SKM-1 treated with dmso at 0.1 percent for 144 hours (cell line): Measurements from ENCODE around the gene ZNF454.

Experiments
- DNase-seq: peaks from one replicate; lab custom pipeline; 2025; ENCODE audit not compliant: unreplicated experiment; lab: John Stamatoyannopoulos, UW

ZNF454 gene

DNA sequence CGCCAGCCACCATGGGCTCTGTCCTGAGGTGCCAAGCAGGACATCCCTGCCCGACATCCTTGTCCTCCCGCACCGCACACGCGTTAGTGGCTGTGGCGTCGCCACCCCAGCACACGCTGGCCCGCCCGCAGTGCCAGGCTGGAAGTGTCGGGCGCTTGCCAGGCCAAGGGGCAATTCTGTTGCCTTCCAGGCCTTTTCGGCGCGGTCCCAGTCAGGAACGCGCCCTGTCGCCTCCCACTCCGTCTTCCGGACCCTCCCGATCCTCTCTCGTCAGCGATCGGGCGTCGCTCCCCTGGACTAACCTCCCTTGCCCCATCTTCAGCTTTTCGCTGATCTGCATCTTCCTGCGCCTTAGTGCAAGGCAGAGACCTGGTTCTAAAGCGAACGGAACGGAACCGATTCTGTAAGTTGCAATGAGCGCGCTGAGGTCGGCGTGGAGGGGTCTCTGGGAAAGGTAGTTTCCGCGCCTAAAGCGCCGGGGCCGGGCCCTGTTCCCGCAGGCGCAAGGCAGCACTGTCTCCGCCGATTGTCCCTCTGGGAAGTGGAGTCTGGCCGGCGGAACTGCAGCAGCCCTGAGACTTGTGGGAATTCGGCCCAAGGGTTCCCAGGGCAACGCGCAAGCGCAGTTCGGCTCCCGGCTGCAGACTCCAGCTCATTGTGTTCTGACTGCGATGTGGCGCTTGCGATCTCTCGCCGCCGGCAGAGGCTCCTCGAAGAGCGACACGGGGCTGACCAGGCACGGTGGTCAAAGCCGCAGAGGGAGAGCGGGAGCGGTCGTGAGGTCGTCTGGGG is at the start of gene ZNF454:
TSS of gene ZNF454 (plus strand) at position 630 of the 792 bp plus-strand sequence. CDS start 1,594 bp downstream, outside the sequence.
- DNase-seq: no peak

DNA sequence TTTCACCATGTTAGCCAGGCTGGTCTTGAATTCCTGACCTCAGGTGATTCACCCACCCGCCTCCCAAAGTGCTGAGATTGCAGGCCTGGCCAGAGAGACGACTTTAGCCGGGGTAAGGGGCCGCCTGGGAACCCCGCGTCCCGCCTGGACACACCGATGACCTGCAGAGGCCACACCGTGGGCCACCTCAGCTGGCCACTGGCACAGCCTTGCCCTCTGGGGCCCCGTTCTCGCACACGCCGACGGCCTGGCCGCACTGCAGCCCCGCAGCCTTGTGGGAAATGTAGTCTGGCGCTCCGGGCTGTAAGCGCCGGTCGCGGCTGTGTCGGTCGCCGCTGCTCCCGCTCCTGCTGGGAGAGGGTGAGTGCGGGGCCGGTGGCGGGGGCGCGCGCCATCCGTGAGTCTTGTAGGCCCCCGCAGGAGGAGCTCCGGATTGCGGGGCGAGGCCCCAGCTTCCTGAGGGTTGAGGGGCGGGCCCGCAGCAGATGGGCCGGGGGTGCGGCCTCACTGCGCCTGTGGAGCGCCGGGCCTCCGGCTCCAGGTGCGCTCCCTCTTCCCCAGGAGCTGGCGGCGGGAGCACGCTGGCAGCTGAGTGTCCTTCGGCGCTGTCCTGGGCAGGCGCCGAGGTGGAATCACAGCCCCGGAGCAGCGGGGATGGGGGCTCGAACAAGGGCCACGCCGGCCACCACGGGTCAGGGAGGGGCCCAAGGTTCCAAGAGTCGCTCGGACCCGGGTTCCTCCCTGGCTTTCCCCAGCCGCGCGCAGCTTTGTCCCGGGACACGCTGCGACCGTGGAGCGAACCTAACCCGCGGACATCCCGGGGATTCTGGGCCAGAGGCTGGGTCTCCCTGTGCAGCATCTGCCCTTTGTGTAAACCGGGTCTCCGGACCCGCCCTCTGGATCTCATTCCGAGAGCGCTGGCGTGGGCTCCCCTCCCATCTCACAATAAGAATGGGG is 45.1 kb upstream of the ZNF454 start, which contains the start of gene ZFP2:
TSS of gene ZFP2 (plus strand) at position 299 of the 957 bp plus-strand sequence. CDS start 35,401 bp downstream, outside the sequence.
- DNase-seq: peak; percentile 27

DNA sequence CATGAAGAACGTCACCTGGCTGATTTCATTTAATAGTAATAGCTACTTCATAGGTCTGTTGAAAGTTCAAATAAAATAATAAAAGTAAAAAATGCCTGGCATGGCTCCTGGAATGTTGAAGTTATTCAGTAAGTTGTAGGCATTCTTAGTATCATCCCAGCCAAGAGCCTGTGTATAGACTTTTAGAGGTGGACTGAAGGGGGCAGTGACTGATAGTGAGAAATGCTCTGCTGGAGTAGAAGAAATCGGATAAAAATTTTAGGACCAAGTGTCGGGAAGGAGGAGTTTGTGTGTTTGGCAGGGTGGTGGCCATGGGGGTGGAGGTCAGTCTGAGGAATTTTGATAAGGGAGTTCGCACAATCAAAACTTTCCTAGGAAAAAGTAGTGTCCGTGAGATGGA is 41.7 kb upstream of the ZNF454 start:
- DNase-seq: no peak

DNA sequence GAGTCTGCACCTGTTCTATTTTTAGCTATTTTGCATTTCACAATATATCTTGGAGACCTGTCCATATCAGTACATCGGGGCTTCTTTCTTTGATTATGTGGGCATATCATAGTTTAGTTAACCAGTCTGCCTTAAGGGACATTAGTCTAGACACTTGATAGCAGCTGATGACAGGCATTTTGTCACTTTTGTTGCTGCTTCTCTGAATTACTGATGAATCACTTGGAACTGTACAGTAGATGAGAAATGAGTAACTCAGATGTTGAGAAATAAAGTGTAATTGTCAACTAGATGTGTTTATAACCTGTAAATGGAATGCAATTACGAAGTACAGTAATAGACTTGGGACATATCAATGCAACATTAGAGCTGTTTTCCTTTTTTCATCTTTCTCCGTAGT is 38.1 kb upstream of the ZNF454 start:
- DNase-seq: no peak

DNA sequence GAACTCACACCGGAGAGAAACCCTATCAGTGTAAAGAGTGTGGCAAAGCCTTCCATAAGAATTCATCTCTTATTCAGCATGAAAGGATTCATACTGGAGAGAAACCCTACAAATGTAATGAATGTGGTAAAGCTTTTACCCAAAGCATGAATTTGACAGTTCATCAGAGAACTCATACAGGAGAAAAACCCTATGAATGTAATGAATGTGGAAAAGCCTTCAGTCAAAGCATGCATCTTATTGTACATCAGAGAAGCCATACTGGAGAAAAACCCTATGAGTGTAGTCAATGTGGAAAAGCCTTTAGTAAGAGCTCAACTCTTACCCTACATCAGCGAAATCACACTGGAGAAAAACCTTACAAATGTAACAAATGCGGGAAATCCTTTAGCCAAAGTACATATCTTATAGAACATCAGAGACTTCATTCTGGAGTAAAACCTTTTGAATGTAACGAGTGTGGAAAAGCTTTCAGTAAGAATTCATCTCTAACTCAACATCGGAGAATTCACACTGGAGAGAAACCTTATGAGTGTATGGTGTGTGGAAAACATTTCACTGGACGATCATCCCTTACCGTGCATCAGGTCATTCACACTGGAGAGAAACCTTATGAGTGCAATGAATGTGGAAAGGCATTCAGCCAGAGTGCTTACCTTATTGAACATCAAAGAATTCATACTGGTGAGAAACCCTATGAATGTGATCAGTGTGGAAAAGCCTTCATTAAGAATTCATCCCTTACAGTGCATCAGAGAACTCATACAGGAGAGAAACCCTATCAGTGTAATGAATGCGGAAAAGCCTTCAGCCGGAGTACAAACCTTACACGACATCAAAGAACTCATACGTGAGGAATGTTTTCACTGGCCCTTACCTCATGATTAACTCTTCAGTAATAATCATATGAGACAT is 8.9 kb upstream of the ZNF454 start:
- DNase-seq: no peak

DNA sequence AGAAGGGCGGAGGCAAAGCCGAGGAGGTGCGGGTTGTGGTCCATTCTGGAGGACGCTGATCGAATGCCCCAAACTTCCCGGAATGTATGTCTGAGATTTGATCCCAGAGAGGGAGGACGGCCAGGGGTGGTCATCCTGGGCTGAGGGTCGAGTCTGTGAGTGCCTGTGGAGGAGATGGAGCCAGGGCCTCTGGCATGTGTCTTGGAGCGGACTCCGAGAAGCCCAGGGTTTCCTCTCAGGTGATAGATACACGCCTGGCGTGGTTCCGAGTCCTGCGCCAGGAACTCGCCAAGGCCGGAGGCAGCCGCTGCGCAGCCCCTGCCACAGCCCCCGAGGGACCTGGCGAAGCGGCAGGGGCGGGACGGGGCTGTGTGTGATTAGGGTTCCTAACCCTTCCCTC is 363 bp downstream of the ZNF454 start:
- DNase-seq: no peak

DNA sequence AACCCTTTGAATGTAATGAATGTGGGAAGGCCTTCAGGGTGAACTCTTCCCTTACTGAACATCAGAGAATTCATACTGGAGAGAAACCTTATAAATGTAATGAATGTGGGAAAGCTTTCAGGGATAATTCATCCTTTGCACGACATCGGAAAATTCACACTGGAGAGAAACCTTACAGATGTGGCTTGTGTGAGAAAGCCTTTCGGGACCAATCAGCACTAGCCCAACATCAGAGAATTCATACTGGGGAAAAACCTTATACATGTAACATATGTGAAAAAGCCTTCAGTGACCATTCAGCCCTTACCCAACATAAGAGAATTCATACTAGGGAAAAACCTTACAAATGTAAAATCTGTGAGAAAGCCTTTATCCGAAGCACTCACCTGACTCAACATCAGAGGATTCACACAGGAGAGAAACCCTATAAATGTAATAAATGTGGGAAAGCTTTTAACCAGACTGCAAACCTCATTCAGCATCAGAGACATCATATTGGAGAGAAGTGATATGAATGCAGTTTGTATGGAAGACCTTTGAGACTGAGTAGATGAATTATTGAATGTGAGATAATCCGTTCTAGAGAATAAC is 24.6 kb downstream of the ZNF454 start:
- DNase-seq: no peak

DNA sequence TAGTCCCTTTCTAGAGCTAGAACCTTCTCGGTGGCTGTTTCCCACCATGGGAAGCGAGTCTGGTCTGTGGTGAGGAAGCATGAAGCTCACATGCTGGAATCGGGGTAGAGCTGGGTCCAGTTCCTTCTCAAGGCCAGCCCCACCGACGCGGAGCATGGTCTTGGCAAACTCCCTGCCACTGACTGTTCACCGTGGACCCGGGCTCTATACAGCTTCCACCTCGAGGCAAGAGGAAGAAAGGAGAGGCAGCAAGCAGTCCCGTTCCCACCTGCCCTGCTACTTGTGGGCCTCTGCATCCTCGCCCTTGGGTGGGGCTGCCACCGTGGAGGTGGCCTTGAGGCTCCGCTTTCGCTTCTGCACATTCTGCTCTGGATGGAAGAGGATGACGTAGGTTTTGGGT is 40.4 kb downstream of the ZNF454 start:
- no peak for DNase-seq

DNA sequence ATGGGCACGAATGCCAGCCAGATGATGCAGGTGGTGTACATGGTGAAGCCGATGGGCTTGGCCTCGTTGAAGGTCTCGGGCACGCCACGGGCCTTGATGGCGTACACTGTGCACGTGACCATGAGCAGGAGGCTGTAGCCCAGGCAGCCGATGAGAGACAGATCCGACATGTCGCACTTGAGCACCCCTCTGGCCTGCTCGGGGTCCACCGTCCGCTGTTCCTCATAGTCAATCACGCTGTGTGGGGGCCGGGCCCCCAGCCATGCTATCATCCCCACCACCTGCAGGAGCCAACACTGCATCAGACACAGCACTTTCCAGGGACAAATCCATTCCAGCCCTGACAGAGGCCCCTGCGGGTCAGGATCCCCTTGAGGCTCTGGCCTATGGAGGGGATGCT is 41.9 kb downstream of the ZNF454 start:
- DNase-seq: no peak

DNA sequence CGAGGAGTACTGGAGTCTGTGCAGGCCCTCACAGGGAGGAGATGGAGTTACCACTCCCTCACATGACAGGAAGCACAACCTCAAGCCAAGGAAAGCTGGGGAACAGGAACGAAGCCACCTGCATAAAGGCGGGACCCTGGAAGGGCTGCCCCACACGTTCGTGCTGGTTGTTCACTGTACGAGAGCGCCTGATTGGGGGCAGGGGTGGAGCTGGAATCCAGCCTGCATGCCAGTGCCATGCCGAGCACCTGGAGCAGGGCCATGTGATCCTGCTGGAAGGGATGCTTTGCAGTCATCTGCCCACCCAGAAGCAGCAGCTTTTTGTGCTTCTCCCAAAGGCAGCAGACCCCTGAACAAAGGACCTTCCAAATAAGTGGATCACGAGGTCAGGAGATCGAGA is 42.7 kb downstream of the ZNF454 start:
- DNase-seq: no peak

DNA sequence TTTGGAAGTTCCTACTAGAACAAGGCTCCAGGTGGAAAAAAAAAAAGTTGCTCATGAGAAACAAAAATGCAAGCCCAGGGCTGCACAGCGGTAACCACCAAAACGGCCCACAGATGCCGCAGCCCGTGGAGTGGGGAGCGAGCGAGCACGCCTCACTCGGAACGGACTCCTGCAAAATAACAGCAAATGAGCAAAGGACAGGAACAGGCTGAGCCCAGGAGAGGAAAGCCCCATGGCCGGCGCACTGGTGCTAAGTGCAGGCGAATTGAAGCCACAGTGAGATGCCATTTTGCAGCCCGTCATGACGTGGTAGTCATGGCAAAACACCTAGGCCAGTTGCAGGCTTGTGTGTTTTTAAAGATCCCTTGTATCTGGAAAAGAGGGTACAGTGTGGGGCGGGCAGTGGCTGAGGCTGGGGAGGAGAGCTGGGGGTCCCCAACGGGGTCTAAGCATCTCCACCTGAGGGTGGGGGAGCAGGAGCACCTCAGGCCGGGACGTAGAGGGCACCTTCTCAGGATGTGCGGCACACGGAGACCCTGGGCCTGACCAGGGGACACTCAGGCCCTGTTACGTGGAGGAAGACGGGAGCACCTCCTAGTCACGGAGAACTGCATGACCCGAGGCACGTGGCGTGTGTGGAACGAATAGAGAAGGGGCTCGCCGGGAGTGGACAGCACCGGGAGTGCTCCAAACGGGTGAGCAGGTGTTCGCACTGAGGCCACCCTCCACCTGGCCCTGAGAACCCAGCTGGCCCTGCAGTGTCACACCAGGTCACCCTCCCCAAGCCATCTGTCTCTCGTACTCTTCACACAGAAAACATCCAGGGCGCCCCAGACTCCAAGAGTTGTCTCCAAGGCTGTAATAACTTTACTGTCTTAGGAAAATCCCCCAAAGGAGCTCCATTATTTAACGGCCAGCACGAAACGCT is 43.4 kb downstream of the ZNF454 start:
- no peak for DNase-seq

DNA sequence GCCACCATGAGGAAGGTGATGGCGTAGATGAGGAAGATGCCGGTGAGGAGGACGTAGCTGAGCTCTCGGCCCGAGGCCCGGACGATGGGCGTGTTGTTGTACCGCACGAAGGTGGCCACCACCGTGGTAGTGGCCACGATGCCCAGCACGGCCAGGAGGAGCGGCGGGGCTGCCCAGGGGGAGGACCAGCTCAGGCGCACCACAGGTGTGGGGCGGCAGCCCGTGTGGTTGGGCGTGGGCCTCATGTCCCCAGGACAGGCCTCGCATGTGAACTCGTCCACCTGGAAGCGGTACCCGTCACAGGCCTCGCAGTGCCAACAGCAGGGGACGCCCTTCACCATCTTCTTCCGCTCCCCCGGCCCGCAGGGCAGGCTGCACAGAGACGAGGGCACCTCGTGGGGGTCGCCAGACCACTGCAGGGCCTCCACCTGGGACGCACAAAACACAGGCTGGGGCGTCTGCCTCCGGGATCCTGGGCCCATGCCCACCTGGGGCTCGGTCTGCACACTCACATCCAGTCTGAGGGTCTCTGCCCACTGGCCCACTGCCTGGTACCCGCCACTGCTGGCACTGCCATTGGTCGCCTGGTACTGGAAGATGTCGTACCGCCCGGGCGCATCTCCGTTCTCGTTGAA is 45.4 kb downstream of the ZNF454 start:
- no peak for DNase-seq

DNA sequence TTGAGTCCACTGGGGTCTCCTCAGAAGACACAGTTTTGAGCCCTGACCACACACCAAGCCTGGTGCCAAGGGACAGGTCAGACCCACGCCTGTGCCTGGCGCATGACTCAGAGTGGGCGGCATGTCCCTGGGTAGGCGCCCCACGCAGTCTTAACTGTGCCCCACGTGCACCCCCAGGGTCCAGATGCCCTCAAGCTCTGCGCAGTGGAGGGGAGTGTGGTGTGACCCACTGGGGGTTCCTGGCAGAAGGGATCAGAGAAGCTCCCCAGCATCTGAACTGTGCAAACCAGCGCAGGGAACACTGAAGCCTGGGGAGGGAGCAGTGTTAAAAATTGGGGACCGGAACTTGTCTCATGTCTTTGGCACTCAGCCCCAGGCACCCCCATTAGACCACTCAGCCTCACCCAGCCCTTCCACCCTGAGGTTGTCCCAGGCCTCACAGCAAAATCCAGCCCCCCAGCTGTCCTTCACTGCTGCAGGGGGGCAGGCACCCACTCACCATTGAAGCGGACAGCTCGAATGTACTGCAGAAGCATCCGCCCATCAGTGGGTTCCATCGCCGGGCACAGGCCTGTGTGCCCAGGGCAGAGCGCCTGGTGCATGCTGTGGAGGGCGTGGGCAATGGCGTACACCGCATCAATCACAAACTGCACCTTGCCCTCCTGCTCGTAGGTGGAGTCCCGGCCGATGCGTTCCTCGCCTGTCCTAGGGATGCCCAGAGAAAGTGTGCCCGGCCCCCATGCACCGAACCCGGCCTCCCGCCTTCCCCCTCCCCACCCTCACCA is 47.6 kb downstream of the ZNF454 start:
- DNase-seq: no peak

DNA sequence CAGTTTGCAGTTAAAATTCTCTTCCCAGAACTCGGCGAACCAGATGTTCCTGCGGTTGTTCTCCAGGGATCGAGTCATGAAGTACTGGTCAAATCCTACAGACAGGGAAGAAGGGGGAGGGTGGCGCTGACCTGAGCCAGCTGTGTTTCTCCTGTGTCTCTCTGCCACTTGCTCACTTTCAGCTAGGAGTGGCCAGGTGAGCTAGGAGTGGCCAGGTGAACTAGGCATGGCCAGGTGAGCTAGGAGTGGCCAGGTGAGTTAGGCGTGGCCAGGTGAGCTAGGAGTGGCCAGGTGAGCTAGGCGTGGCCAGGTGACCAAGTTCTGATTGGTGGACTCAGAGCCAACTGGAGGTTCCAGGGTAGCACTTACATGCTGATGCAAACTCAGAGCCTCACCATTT is 48.3 kb downstream of the ZNF454 start:
- no peak for DNase-seq

DNA sequence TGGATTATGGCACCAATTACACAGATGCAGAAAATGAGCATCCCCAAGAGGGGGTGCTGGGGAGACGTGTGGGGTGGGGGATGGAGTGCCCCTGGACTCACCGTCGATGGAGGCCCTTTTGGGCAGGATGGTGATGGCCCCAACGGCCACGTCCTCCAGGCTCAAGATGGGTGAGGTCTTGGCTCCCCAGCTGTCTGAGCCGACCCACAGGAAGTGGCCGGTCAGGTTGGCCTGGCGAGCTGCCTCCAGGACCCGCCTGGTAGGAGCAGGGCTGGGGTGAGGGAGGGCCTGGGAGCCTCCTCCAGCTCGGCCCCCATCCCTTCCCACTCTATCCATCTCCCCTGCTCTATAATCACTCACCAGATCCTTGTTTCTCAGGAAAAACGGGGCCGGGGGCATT is 49.5 kb downstream of the ZNF454 start:
- no peak for DNase-seq

DNA sequence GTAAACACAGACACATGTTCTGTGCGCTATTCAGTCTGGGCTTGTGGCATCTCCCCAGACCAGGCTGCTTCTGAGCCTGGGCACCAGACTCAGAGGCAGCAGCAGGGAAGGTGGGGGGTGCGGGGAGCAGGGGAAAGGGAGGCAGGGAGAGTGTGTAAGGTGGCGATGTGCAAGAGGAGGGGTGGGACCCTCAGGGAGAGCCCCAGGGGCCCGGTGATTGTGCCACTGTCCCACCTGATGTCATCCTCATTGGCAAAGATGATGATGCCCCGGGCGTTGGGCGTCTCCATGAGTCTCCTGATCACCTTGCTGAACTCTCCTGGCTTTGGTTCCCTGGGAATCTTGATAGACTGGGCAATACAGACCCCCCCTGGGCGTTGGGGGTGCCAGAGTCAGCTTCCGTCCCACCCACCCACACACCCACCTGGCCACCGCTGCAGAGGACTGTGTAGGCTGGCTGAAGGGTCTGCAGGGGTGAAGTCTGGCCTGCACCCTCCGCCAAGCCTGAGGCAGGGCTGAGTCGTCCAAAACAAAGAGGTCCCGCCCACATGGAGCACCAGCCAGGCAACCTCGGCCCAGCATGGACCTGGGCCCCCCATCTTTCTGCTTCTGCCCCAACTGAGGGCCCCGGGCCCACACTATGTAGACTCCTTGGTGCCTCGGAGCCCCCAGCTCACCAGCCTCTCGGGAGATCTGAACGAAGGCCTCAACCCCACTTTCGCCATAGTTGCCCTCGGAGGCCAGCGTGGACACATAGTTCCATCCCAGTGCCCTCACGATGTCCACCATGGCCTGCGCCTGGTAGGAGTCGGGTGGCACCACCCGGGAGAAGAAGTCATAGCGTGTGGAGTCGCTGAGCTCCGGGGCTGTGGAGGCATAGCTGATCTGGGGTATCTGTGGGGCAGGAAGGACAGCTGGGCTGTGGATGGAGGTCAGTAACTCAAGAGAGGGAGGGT is 50.5 kb downstream of the ZNF454 start:
- no peak for DNase-seq

DNA sequence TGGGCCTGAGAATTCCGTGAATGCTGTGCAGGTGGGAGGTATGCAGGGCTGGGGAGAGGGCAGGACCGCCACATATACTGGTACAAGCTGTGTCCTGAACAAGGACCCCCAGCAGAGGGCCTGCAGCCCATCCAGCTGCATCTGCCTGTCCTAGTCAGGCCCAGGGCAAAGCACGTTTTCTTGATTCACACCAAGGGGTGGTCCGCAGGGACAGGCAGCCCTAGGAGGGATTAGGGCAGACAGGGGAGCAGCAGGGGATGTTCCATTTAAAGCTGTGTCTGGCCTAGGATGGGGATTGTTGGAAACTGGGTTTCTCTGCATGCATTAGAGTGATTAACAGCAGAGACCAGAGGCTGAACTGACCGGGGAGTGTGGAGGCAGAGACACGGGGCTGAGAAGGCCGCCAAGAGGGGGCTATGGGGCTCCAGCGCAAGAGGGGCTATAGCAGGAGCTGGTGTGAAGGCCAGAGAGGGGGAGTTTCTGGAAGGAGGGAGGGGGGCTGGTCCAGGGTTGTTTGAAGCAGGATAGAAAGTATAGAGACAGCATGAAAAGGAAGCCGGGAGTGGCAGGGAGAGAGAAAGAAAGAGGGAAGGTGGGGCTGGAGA is 51.4 kb downstream of the ZNF454 start:
- DNase-seq: no peak
